Mesodermal cell (in vitro differentiated cells): ENCODE results near the gene LHPP.
"Not testable (repeated sequence)": the region's sequence is repeated elsewhere in the genome, so short reads cannot be mapped to it uniquely, and the experiment has no call there.

Experiments
- H3K27ac ChIP-seq: 2 replicates; pipeline ENCODE4 v1.7.0; 2013; ENCODE audit warnings: mild to moderate bottlenecking, low read depth, low read length, moderate library complexity; ENCODE audit not compliant: severe bottlenecking
- H3K36me3 ChIP-seq: 2 replicates; pipeline ENCODE4 v1.7.1; 2013; ENCODE audit warnings: mild to moderate bottlenecking, low read length, moderate library complexity; ENCODE audit not compliant: control insufficient read depth, insufficient read depth
- H3K4me1 ChIP-seq: one replicate; pipeline ENCODE4 v1.7.1; 2013; ENCODE audit warnings: mild to moderate bottlenecking, low read length; ENCODE audit not compliant: insufficient read depth, control insufficient read depth, poor library complexity, severe bottlenecking
- H3K4me3 ChIP-seq: 2 replicates; pipeline ENCODE4 v1.7.0; 2013; ENCODE audit warnings: low read length, control low read depth, mild to moderate bottlenecking; ENCODE audit not compliant: insufficient read depth, poor library complexity, severe bottlenecking; ENCODE audit errors: extremely low read depth
- H3K9me3 ChIP-seq: 2 replicates; pipeline ENCODE4 v1.7.1; 2013; ENCODE audit warnings: mild to moderate bottlenecking, low read length, moderate library complexity; ENCODE audit not compliant: control insufficient read depth
- WGBS, 2 experiments: methylation state at CpG; one replicate each; pipeline ENCODE4 v1.1.5; 2013; ENCODE audit warnings: missing lambda C conversion rate in 2 of 2; ENCODE audit not compliant: insufficient coverage in 2 of 2; 5-methylcytosine and 5-hydroxymethylcytosine counted together

LHPP gene

GRCh38 chr10:124547647-124548168 is 86.1 kb downstream of the LHPP start:
- Histone ChIP-seq H3K27ac (no peak overlapping the region), H3K9me3 (no peaks in the 10 kb centered on the region), H3K4me1 (peaks cover 3% of the 10 kb centered on the region), H3K4me3 (no peak overlapping the region), H3K36me3 (no peaks in the 10 kb centered on the region)
- WGBS, 2 experiments: 89 to 95% methylated on average over 4 to 12 of the region's 13 CpGs

- not testable (repeated sequence) for H3K36me3 ChIP-seq, H3K9me3 ChIP-seq, H3K4me1 ChIP-seq, H3K27ac ChIP-seq, H3K4me3 ChIP-seq
- WGBS, 2 experiments: 92% methylated on average over 3 of the region's 3 CpGs
Measured at GRCh38 chr10:124549171-124549570, 87.5 kb downstream of the LHPP start.

GRCh38 chr10:124550293-124551034 is 88.8 kb downstream of the LHPP start:
- no peaks in the 10 kb centered on the region for H3K9me3 ChIP-seq
- no peaks in the 10 kb centered on the region for H3K36me3 ChIP-seq
- no peak overlapping the region for H3K27ac ChIP-seq
- no peak overlapping the region for H3K4me3 ChIP-seq
- whole genome bisulfite sequencing, 2 experiments: 86 to 91% methylated on average over 14 to 23 of the region's 26 CpGs
- H3K4me1 ChIP-seq: peaks cover 3% of the 10 kb centered on the region

- H3K36me3 ChIP-seq: no peaks in the 10 kb centered on the region
- WGBS, 2 experiments: 94 to 98% methylated on average over 5 to 7 of the region's 9 CpGs
- H3K27ac ChIP-seq: no peak overlapping the region
- H3K9me3 ChIP-seq: no peaks in the 10 kb centered on the region
- H3K4me1 ChIP-seq: peaks cover 3% of the 10 kb centered on the region
- H3K4me3 ChIP-seq: no peak overlapping the region
Measured at GRCh38 chr10:124551097-124551496, 89.5 kb downstream of the LHPP start.

GRCh38 chr10:124551755-124552154 is 90.1 kb downstream of the LHPP start:
- H3K4me1 ChIP-seq: peaks cover 3% of the 10 kb centered on the region
- no peak overlapping the region for H3K4me3 ChIP-seq
- H3K27ac ChIP-seq: no peak overlapping the region
- WGBS, 2 experiments: 91 to 94% methylated on average over 10 to 11 of the region's 11 CpGs
- H3K36me3 ChIP-seq: no peaks in the 10 kb centered on the region
- H3K9me3 ChIP-seq: no peaks in the 10 kb centered on the region

GRCh38 chr10:124552691-124553276 is 91.2 kb downstream of the LHPP start:
- H3K36me3 ChIP-seq: no peaks in the 10 kb centered on the region
- no peak overlapping the region for H3K27ac ChIP-seq
- WGBS, 2 experiments: 86% methylated on average over 10 to 11 of the region's 14 CpGs
- H3K4me1 ChIP-seq: no peaks in the 10 kb centered on the region
- H3K9me3 ChIP-seq: no peaks in the 10 kb centered on the region
- no peak overlapping the region for H3K4me3 ChIP-seq

GRCh38 chr10:124554085-124554858 is 92.6 kb downstream of the LHPP start:
- peaks cover 3% of the 10 kb centered on the region for H3K4me1 ChIP-seq
- no peak overlapping the region for H3K27ac ChIP-seq
- H3K36me3 ChIP-seq: no peaks in the 10 kb centered on the region
- 78 to 88% methylated on average over 7 to 8 of the region's 10 CpGs for WGBS, 2 experiments
- no peak overlapping the region for H3K4me3 ChIP-seq
- H3K9me3 ChIP-seq: no peaks in the 10 kb centered on the region

- WGBS, 2 experiments: 87 to 94% methylated on average over 4 to 6 of the region's 10 CpGs
- Histone ChIP-seq H3K9me3 (no peaks in the 10 kb centered on the region), H3K36me3 (no peaks in the 10 kb centered on the region), H3K4me3 (no peak overlapping the region), H3K27ac (no peak overlapping the region), H3K4me1 (peaks cover 9% of the 10 kb centered on the region)
Measured at GRCh38 chr10:124557167-124557566, 95.5 kb downstream of the LHPP start.

- no peaks in the 10 kb centered on the region for H3K36me3 ChIP-seq
- H3K4me1 ChIP-seq: peaks cover 9% of the 10 kb centered on the region
- no peaks in the 10 kb centered on the region for H3K9me3 ChIP-seq
- H3K27ac ChIP-seq: no peak overlapping the region
- WGBS, 2 experiments: 94 to 95% methylated on average over 15 to 16 of the region's 16 CpGs
- no peak overlapping the region for H3K4me3 ChIP-seq
Measured at GRCh38 chr10:124557648-124558338, 96.2 kb downstream of the LHPP start.
